GM23338 (cell line): Measurements from ENCODE around the gene MOK. TPM values are rescaled to one million over a fixed set of nuclear protein-coding genes. Genes with fewer than 3 reads are reported as not detected.

Experiments
- ATAC-seq: fragments of 200-7000 bp; cut with Tn5 transposase; 3 replicates; pipeline ENCODE4 v1.9.1; 2020
- DNase-seq: peaks from one replicate; pipeline ENCODE4 v3.0.0-alpha.2; 2015; ENCODE audit warnings: low spot score
- H2AFZ ChIP-seq: fragments of 200-600 bp; sonication (generic); 2 replicates; pipeline ENCODE4 v1.8.0; 2016; ENCODE audit warnings: antibody characterized with exemption, mild to moderate bottlenecking, moderate library complexity
- H3F3A ChIP-seq: fragments of 200-600 bp; sonication (generic); replicated peaks from 2 replicates; pipeline ENCODE4 v1.8.0; 2017; ENCODE audit warnings: antibody characterized with exemption, mixed run types, low read depth
- H3K27ac ChIP-seq: fragments of 200-600 bp; sonication (generic); 2 replicates; pipeline ENCODE4 v1.6.1; 2016; ENCODE audit warnings: low read depth
- H3K27me3 ChIP-seq: fragments of 200-600 bp; sonication (generic); 2 replicates; pipeline ENCODE4 v1.8.0; 2016; ENCODE audit warnings: mild to moderate bottlenecking, mixed run types, moderate library complexity; ENCODE audit not compliant: insufficient read depth
- H3K36me3 ChIP-seq: fragments of 200-600 bp; sonication (generic); 2 replicates; pipeline ENCODE4 v1.8.0; 2016; ENCODE audit warnings: mild to moderate bottlenecking; ENCODE audit not compliant: insufficient read depth
- H3K4me1 ChIP-seq: fragments of 200-600 bp; sonication (generic); 2 replicates; pipeline ENCODE4 v1.8.0; 2016; ENCODE audit warnings: mild to moderate bottlenecking, moderate library complexity; ENCODE audit not compliant: insufficient read depth
- H3K4me2 ChIP-seq: fragments of 200-600 bp; sonication (generic); 2 replicates; pipeline ENCODE4 v1.7.1; 2017; ENCODE audit warnings: mixed run types
- H3K4me3 ChIP-seq: fragments of 200-600 bp; sonication (generic); 2 replicates; pipeline ENCODE4 v1.6.1; 2016; ENCODE audit warnings: mixed run types
- H3K79me2 ChIP-seq: fragments of 200-600 bp; sonication (generic); replicated peaks from 2 replicates; pipeline ENCODE4 v1.8.0; 2017; ENCODE audit warnings: mild to moderate bottlenecking; ENCODE audit not compliant: insufficient read depth
- H3K9me2 ChIP-seq: fragments of 200-600 bp; sonication (generic); 2 replicates; pipeline ENCODE4 v1.8.0; 2017; ENCODE audit not compliant: insufficient read depth
- H4K20me1 ChIP-seq: fragments of 200-600 bp; sonication (generic); replicated peaks from 2 replicates; pipeline ENCODE4 v1.8.0; 2017; ENCODE audit warnings: mild to moderate bottlenecking; ENCODE audit not compliant: insufficient read depth
- H3K27ac Mint-ChIP-seq: 2 replicates; pipeline ENCODE4 v1.8.0; 2020; ENCODE audit warnings: inconsistent platforms, mild to moderate bottlenecking, moderate library complexity, mixed read lengths
- H3K27me3 Mint-ChIP-seq: 3 replicates; pipeline ENCODE4 v1.8.0; 2022; ENCODE audit warnings: low read depth, mild to moderate bottlenecking, moderate library complexity, mixed read lengths, inconsistent platforms; ENCODE audit not compliant: insufficient read depth, poor library complexity
- H3K36me3 Mint-ChIP-seq: 3 replicates; pipeline ENCODE4 v1.8.0; 2021; ENCODE audit warnings: low read depth, mild to moderate bottlenecking, inconsistent platforms, moderate library complexity, mixed read lengths
- H3K4me1 Mint-ChIP-seq: 3 replicates; pipeline ENCODE4 v1.8.0; 2020; ENCODE audit warnings: mild to moderate bottlenecking, inconsistent platforms, mixed read lengths
- H3K4me3 Mint-ChIP-seq: 3 replicates; pipeline ENCODE4 v1.8.0; 2021; ENCODE audit warnings: moderate library complexity, mild to moderate bottlenecking, inconsistent platforms, mixed read lengths
- H3K9me3 Mint-ChIP-seq: 3 replicates; pipeline ENCODE4 v1.8.0; 2020; ENCODE audit warnings: moderate library complexity, mild to moderate bottlenecking, inconsistent platforms, mixed read lengths
- CREB1 ChIP-seq: fragments of 250-450 bp; sonication (Bioruptor Pico); IDR thresholded peaks from 2 replicates; pipeline ENCODE4 v1.5.0; 2020; ENCODE audit warnings: low read depth, mild to moderate bottlenecking, moderate library complexity
- EZH2 ChIP-seq: fragments of 200-600 bp; sonication (generic); IDR thresholded peaks from one replicate; pipeline ENCODE4 v1.8.0; 2017; ENCODE audit warnings: antibody characterized with exemption, mild to moderate bottlenecking, low read depth; ENCODE audit not compliant: unreplicated experiment
- EZH2phosphoT487 ChIP-seq: fragments of 200-600 bp; sonication (generic); IDR thresholded peaks from one replicate; pipeline ENCODE4 v1.8.1; 2018; ENCODE audit warnings: antibody characterized with exemption; ENCODE audit not compliant: unreplicated experiment
- POLR2AphosphoS5 ChIP-seq: IDR thresholded peaks from 2 replicates; pipeline ENCODE4 v1.6.1; 2016; ENCODE audit warnings: antibody characterized with exemption, low read depth
- STAT1 ChIP-seq: IDR thresholded peaks from one replicate; pipeline ENCODE4 v1.6.1; 2016; ENCODE audit warnings: antibody characterized with exemption; ENCODE audit not compliant: unreplicated experiment
- ZNF114 ChIP-seq: fragments of 250-450 bp; sonication (Bioruptor Pico); IDR thresholded peaks from 2 replicates; pipeline ENCODE4 v1.5.0; 2020; ENCODE audit warnings: mild to moderate bottlenecking, moderate library complexity
- ZNF331 ChIP-seq: fragments of 250-450 bp; sonication (Bioruptor Pico); IDR thresholded peaks from 2 replicates; pipeline ENCODE4 v1.5.0; 2020; ENCODE audit warnings: low read depth, mild to moderate bottlenecking, moderate library complexity
- polyA plus RNA-seq: library from polyadenylated mRNA; unstranded; fragments of >200 nt; fragmentation: Nextera tagmentation; extraction: Ambion mirVana; gene quantifications from 2 replicates; pipeline ENCODE4 v1.2.1, GENCODE V29; 2016
- total RNA-seq: library from RNA; depleted of rRNA; stranded (reverse); fragments of >200 nt; shearing (Covaris generic); gene quantifications from 2 replicates; pipeline ENCODE4 v1.2.3, GENCODE V29; 2014
- TF ChIP-seq, protein P1 (sequence below): IDR thresholded peaks from 2 replicates; pipeline ENCODE4 v1.6.1; 2016; ENCODE audit warnings: antibody characterized with exemption
- TF ChIP-seq, protein P2 (sequence below), 2 experiments: fragments of 200-600 bp in 1 of 2; sonication (generic) in 1 of 2; conservative IDR thresholded peaks; 2 replicates each; pipeline versions ENCODE4 v1.5.1 to v1.6.1; 2016 to 2017; ENCODE audit warnings: antibody characterized with exemption in 2 of 2, low read depth in 2 of 2, mild to moderate bottlenecking in 2 of 2, moderate library complexity in 1 of 2
- TF ChIP-seq, protein P3 (sequence below): fragments of 250-450 bp; sonication (Bioruptor Pico); IDR thresholded peaks from 2 replicates; pipeline ENCODE4 v1.5.0; 2020; ENCODE audit warnings: mild to moderate bottlenecking, moderate library complexity

MOK gene
- total and polyA plus RNA-seq, 2 experiments from 2014 or later = 3.1 TPM

DNA sequence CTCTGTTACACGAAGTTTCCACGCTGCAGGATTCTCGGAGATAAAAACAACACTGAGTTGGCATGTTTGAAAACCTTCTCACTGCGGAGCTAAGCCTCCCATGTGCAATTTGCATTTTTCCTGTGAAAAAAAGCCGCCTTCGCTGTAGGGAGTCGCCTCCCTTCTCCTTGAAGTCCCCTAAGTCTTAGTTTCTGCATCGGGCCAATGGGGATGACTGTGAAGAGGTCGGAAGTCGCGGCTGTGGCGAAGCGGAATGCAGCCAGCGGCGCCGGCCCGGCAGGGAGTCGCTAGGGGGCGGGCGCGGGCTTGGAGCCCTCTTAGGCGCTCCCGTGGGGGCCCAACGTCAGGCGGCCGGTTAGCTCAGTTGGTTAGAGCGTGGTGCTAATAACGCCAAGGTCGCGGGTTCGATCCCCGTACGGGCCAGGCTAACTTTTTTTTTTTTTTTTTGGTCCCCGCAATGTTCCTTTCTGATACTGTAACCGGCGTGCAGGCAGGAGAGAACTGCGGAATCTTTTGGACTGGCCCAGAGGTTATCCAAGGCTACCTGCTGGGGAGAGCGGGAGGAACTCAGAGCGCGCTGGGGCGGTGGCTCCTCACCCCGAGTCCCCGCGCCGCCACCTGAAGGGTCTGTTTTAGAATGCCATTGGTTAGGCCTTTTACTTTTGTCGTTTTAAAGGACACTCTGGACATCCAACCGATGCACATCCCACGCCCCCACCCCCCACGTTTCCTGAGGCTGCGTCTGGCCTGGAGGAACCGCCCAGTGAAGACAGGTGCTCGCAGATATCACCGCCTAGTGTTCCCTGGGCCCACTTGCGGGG, 12.0 kb upstream of the MOK start:
- peak overlapping the region; percentile 64 for H3K4me3 ChIP-seq
- H2AFZ ChIP-seq = peak overlapping the region; percentile 95
- 0 out of 3 replicates have a peak, but pooled peaks cover 5% of the 10 kb centered on the region for H3K9me3 Mint-ChIP-seq
- H3K36me3 Mint-ChIP-seq = no peaks in the 10 kb centered on the region; the same call in 2 of the 3 replicates
- no peaks in the 10 kb centered on the region for H3K9me2 ChIP-seq
- peak overlapping the region; percentile 98 for H3K27ac Mint-ChIP-seq
- peak overlapping the region; percentile 85 for H3K27ac ChIP-seq
- peaks cover 26% of the 10 kb centered on the region for H3K4me1 Mint-ChIP-seq
- TF ChIP-seq, protein P1, sequence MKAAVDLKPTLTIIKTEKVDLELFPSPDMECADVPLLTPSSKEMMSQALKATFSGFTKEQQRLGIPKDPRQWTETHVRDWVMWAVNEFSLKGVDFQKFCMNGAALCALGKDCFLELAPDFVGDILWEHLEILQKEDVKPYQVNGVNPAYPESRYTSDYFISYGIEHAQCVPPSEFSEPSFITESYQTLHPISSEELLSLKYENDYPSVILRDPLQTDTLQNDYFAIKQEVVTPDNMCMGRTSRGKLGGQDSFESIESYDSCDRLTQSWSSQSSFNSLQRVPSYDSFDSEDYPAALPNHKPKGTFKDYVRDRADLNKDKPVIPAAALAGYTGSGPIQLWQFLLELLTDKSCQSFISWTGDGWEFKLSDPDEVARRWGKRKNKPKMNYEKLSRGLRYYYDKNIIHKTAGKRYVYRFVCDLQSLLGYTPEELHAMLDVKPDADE = no peak; the same call in 1 of the 2 replicates
- TF ChIP-seq CREB1 (CRISPR knock-in tag) (peak; percentile 81), ZNF114 (0 out of 2 replicates have a peak, but pooled peaks have one; percentile 41), POLR2AphosphoS5 (peak; percentile 45; the same call in 1 of the 2 replicates), EZH2 (no peak), EZH2phosphoT487 (no peak)
- TF ChIP-seq, protein P2, sequence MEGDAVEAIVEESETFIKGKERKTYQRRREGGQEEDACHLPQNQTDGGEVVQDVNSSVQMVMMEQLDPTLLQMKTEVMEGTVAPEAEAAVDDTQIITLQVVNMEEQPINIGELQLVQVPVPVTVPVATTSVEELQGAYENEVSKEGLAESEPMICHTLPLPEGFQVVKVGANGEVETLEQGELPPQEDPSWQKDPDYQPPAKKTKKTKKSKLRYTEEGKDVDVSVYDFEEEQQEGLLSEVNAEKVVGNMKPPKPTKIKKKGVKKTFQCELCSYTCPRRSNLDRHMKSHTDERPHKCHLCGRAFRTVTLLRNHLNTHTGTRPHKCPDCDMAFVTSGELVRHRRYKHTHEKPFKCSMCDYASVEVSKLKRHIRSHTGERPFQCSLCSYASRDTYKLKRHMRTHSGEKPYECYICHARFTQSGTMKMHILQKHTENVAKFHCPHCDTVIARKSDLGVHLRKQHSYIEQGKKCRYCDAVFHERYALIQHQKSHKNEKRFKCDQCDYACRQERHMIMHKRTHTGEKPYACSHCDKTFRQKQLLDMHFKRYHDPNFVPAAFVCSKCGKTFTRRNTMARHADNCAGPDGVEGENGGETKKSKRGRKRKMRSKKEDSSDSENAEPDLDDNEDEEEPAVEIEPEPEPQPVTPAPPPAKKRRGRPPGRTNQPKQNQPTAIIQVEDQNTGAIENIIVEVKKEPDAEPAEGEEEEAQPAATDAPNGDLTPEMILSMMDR (conservative IDR thresholded peaks at IDR 0.05; ENCODE audit: low read depth in 2 of 2) = peak; percentile 35 to 44
- H3K27me3 Mint-ChIP-seq = peaks cover 44% of the 10 kb centered on the region
- H3K79me2 ChIP-seq = no peaks in the 10 kb centered on the region
- peak overlapping the region; percentile 77 for H3K4me2 ChIP-seq
- DNase-seq (peak; percentile 96), ATAC-seq (peak; percentile 69)
- H3K4me1 ChIP-seq = peaks cover 27% of the 10 kb centered on the region
- peaks cover 29% of the 10 kb centered on the region for H3K27me3 ChIP-seq
- H3F3A ChIP-seq = peaks cover 21% of the 10 kb centered on the region
- no peaks in the 10 kb centered on the region for H4K20me1 ChIP-seq
- peak overlapping the region; percentile 95 for H3K4me3 Mint-ChIP-seq
- no peaks in the 10 kb centered on the region for H3K36me3 ChIP-seq

DNA sequence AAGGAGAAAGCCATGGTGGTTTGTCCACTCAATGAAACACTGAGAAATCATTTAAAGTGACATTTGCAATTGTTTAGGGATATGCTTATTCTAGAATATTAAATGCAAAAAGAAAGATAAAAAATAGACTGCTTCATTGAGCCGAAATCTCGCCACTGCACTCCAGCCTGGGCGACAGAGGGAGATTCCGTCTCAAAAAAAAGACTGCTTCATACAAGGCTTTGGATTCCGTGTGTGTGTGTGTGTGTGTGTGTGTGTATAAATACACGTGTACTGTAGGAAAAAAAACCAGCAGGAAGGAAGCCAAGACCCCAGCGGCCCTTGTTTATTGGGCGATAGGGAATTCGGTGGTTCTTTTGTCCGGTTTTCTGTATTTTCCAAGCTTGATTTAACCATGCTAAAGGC, 11.4 kb upstream of the MOK start:
- peaks cover 29% of the 10 kb centered on the region for H3K27me3 ChIP-seq
- peaks cover 27% of the 10 kb centered on the region for H3K4me1 ChIP-seq
- H3K4me2 ChIP-seq = peak overlapping the region; percentile 77
- DNase-seq = no peak
- Mint-ChIP-seq H3K27me3 (peaks cover 44% of the 10 kb centered on the region), H3K9me3 (0 out of 3 replicates have a peak, but pooled peaks cover 5% of the 10 kb centered on the region), H3K36me3 (no peaks in the 10 kb centered on the region; the same call in 2 of the 3 replicates), H3K27ac (peak overlapping the region; percentile 94), H3K4me3 (peak overlapping the region; percentile 95), H3K4me1 (peaks cover 23% of the 10 kb centered on the region)
- no peak for ATAC-seq
- H3F3A ChIP-seq = peaks cover 21% of the 10 kb centered on the region
- peak overlapping the region; percentile 95; the same call in 1 of the 2 replicates for H2AFZ ChIP-seq
- no peaks in the 10 kb centered on the region for H4K20me1 ChIP-seq
- no peaks in the 10 kb centered on the region for H3K9me2 ChIP-seq
- peak overlapping the region; percentile 64 for H3K4me3 ChIP-seq
- H3K36me3 ChIP-seq = no peaks in the 10 kb centered on the region
- no peaks in the 10 kb centered on the region for H3K79me2 ChIP-seq
- peak overlapping the region; percentile 78; the same call in 1 of the 2 replicates for H3K27ac ChIP-seq
- TF ChIP-seq CREB1 (CRISPR knock-in tag) = no peak
- TF ChIP-seq, protein P3, sequence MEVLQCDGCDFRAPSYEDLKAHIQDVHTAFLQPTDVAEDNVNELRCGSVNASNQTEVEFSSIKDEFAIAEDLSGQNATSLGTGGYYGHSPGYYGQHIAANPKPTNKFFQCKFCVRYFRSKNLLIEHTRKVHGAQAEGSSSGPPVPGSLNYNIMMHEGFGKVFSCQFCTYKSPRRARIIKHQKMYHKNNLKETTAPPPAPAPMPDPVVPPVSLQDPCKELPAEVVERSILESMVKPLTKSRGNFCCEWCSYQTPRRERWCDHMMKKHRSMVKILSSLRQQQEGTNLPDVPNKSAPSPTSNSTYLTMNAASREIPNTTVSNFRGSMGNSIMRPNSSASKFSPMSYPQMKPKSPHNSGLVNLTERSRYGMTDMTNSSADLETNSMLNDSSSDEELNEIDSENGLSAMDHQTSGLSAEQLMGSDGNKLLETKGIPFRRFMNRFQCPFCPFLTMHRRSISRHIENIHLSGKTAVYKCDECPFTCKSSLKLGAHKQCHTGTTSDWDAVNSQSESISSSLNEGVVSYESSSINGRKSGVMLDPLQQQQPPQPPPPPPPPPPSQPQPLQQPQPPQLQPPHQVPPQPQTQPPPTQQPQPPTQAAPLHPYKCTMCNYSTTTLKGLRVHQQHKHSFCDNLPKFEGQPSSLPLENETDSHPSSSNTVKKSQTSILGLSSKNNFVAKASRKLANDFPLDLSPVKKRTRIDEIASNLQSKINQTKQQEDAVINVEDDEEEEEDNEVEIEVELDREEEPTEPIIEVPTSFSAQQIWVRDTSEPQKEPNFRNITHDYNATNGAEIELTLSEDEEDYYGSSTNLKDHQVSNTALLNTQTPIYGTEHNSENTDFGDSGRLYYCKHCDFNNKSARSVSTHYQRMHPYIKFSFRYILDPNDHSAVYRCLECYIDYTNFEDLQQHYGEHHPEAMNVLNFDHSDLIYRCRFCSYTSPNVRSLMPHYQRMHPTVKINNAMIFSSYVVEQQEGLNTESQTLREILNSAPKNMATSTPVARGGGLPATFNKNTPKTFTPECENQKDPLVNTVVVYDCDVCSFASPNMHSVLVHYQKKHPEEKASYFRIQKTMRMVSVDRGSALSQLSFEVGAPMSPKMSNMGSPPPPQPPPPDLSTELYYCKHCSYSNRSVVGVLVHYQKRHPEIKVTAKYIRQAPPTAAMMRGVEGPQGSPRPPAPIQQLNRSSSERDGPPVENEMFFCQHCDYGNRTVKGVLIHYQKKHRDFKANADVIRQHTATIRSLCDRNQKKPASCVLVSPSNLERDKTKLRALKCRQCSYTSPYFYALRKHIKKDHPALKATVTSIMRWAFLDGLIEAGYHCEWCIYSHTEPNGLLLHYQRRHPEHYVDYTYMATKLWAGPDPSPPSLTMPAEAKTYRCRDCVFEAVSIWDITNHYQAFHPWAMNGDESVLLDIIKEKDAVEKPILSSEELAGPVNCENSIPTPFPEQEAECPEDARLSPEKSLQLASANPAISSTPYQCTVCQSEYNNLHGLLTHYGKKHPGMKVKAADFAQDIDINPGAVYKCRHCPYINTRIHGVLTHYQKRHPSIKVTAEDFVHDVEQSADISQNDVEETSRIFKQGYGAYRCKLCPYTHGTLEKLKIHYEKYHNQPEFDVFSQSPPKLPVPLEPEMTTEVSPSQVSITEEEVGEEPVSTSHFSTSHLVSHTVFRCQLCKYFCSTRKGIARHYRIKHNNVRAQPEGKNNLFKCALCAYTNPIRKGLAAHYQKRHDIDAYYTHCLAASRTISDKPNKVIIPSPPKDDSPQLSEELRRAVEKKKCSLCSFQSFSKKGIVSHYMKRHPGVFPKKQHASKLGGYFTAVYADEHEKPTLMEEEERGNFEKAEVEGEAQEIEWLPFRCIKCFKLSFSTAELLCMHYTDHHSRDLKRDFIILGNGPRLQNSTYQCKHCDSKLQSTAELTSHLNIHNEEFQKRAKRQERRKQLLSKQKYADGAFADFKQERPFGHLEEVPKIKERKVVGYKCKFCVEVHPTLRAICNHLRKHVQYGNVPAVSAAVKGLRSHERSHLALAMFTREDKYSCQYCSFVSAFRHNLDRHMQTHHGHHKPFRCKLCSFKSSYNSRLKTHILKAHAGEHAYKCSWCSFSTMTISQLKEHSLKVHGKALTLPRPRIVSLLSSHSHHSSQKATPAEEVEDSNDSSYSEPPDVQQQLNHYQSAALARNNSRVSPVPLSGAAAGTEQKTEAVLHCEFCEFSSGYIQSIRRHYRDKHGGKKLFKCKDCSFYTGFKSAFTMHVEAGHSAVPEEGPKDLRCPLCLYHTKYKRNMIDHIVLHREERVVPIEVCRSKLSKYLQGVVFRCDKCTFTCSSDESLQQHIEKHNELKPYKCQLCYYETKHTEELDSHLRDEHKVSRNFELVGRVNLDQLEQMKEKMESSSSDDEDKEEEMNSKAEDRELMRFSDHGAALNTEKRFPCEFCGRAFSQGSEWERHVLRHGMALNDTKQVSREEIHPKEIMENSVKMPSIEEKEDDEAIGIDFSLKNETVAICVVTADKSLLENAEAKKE (CRISPR knock-in tag) = no peak
- no peak for TF ChIP-seq EZH2
- no peak for TF ChIP-seq STAT1
- TF ChIP-seq ZNF331 (CRISPR knock-in tag) = no peak
